Activated CD8-positive, alpha-beta memory T cell treated with anti-CD3 and anti-CD28 coated beads for 24 hours (primary cell): ENCODE measurements around the gene HS6ST1.

Experiments used
- DNase-seq: peaks from one replicate; pipeline ENCODE4 v3.0.0-alpha.2; 2020

The HS6ST1 gene

GRCh38 chr2:128347701-128348539, 29.3 kb upstream of the HS6ST1 start:
- DNase-seq, result no peak

GRCh38 chr2:128347171-128347558, 28.5 kb upstream of the HS6ST1 start:
- no peak for DNase-seq

GRCh38 chr2:128346291-128347170, 27.9 kb upstream of the HS6ST1 start:
- no peak for DNase-seq

- DNase-seq, result no peak
Measured at GRCh38 chr2:128345436-128346165, 26.9 kb upstream of the HS6ST1 start.

- no peak for DNase-seq
Measured at GRCh38 chr2:128344101-128344500, 25.4 kb upstream of the HS6ST1 start.

GRCh38 chr2:128343459-128343858, 24.8 kb upstream of the HS6ST1 start:
- DNase-seq, result no peak

- no peak for DNase-seq
Measured at GRCh38 chr2:128342550-128342949, 23.9 kb upstream of the HS6ST1 start.

GRCh38 chr2:128341621-128342020, 23.0 kb upstream of the HS6ST1 start:
- no peak for DNase-seq

GRCh38 chr2:128332091-128332634, 13.5 kb upstream of the HS6ST1 start:
- DNase-seq, result no peak

GRCh38 chr2:128330583-128330982, 11.9 kb upstream of the HS6ST1 start:
- DNase-seq, result no peak

GRCh38 chr2:128329607-128330006, 10.9 kb upstream of the HS6ST1 start:
- DNase-seq, result no peak

GRCh38 chr2:128327180-128327964, 8.7 kb upstream of the HS6ST1 start:
- peak; percentile 51 for DNase-seq

- no peak for DNase-seq
Measured at GRCh38 chr2:128326346-128326745, 7.7 kb upstream of the HS6ST1 start.

- peak; percentile 51 for DNase-seq
Measured at GRCh38 chr2:128325611-128326181, 7.0 kb upstream of the HS6ST1 start.

- DNase-seq, result no peak
Measured at GRCh38 chr2:128324897-128325410, 6.3 kb upstream of the HS6ST1 start.

- peak; percentile 54 for DNase-seq
Measured at GRCh38 chr2:128324008-128324896, 5.6 kb upstream of the HS6ST1 start.

GRCh38 chr2:128323555-128323931, 4.9 kb upstream of the HS6ST1 start:
- no peak for DNase-seq

GRCh38 chr2:128322715-128323554, 4.3 kb upstream of the HS6ST1 start:
- DNase-seq, result peak; percentile 60
